Measurements from ENCODE around the gene LRRC8D. TPM values are rescaled to one million over a fixed set of nuclear protein-coding genes. Genes with fewer than 3 reads are reported as not detected.

The LRRC8D gene
- total and polyA plus RNA-seq, 4 donors, result 7.1 to 17.4 (median 14.4) TPM

GRCh38 chr1:89894210-89895201, 73.7 kb downstream of the LRRC8D start:
- H3K27me3 ChIP-seq (ENCODE audit: control insufficient read depth in 4 of 4, insufficient read depth in 4 of 4, low read length in 3 of 4), result no peaks in the 10 kb centered on the region
- no peaks in the 10 kb centered on the region for H3K9me3 ChIP-seq (ENCODE audit: control insufficient read depth in 4 of 4, low read length in 3 of 4)
- 95% methylated on average over 4 of the region's 4 CpGs for WGBS
- H3K4me3 ChIP-seq (ENCODE audit: low read depth in 1 of 3, low read length in 3 of 3), result no peak overlapping the region
- peaks cover 0 to 2% (median 0%) of the 10 kb centered on the region in 4 donors for H3K36me3 ChIP-seq (ENCODE audit: control insufficient read depth in 4 of 4, insufficient read depth in 3 of 4, low read depth in 1 of 4, low read length in 3 of 4)
- no peak for DNase-seq (ENCODE audit: low spot score)
- peaks cover 2 to 14% (median 5%) of the 10 kb centered on the region in 4 donors for H3K4me1 ChIP-seq (ENCODE audit: control insufficient read depth in 4 of 4, insufficient read depth in 4 of 4, low read length in 3 of 4)
- H3K9ac ChIP-seq (ENCODE audit: low read depth in 1 of 2, low read length in 2 of 2), result no peak overlapping the region
- no peak overlapping the region for H3K27ac ChIP-seq (ENCODE audit: low read depth in 1 of 2, low read length in 2 of 2)
- TF ChIP-seq ATF3 (IDR thresholded peaks at IDR 0.05) (no peak), SP1 (IDR thresholded peaks at IDR 0.05) (no peak)

GRCh38 chr1:89896105-89896942, 75.5 kb downstream of the LRRC8D start:
- DNase-seq (ENCODE audit: low spot score), result no peak
- H3K9ac ChIP-seq (ENCODE audit: low read depth in 1 of 2, low read length in 2 of 2), result no peak overlapping the region
- no peak overlapping the region for H3K4me3 ChIP-seq (ENCODE audit: low read depth in 1 of 3, low read length in 3 of 3)
- peaks cover 0 to 15% (median 6%) of the 10 kb centered on the region in 4 donors for H3K4me1 ChIP-seq (ENCODE audit: control insufficient read depth in 4 of 4, insufficient read depth in 4 of 4, low read length in 3 of 4)
- H3K9me3 ChIP-seq (ENCODE audit: control insufficient read depth in 4 of 4, low read length in 3 of 4), result no peaks in the 10 kb centered on the region
- no peaks in the 10 kb centered on the region for H3K27me3 ChIP-seq (ENCODE audit: control insufficient read depth in 4 of 4, insufficient read depth in 4 of 4, low read length in 3 of 4)
- H3K27ac ChIP-seq (ENCODE audit: low read depth in 1 of 2, low read length in 2 of 2), result peak overlapping the region; percentile 14 to 41
- H3K36me3 ChIP-seq (ENCODE audit: control insufficient read depth in 4 of 4, insufficient read depth in 3 of 4, low read depth in 1 of 4, low read length in 3 of 4), result no peaks in the 10 kb centered on the region
- TF ChIP-seq FOXA2 (IDR thresholded peaks at IDR 0.05) (peak; percentile 24), MAX (IDR thresholded peaks at IDR 0.05) (peak; percentile 47), YY1 (IDR thresholded peaks at IDR 0.05) (peak; percentile 75), GABPA (IDR thresholded peaks at IDR 0.05 in 1 of 2, conservative IDR thresholded peaks at IDR 0.05 in 1 of 2) (no peak), ATF3 (IDR thresholded peaks at IDR 0.05) (no peak), HNF4G (IDR thresholded peaks at IDR 0.05) (peak; percentile 97), CTCF (IDR thresholded peaks at IDR 0.05; ENCODE audit: low read depth, low read length, missing input control) (no peak), JUND (IDR thresholded peaks at IDR 0.05) (peak in 1 of 2 donors; percentile 37), FOXA1 (IDR thresholded peaks at IDR 0.05) (no peak), HNF4A (conservative IDR thresholded peaks at IDR 0.05) (peak; percentile 99), TAF1 (conservative IDR thresholded peaks at IDR 0.05) (no peak), RXRA (IDR thresholded peaks at IDR 0.05) (peak; percentile 88 to 90), SP1 (IDR thresholded peaks at IDR 0.05) (peak; percentile 60), REST (IDR thresholded peaks at IDR 0.05) (no peak), EGR1 (IDR thresholded peaks at IDR 0.05; ENCODE audit: low read depth in 2 of 2) (no peak), ZBTB33 (IDR thresholded peaks at IDR 0.05) (peak; percentile 47), NR2F2 (IDR thresholded peaks at IDR 0.05) (peak; percentile 86), RAD21 (IDR thresholded peaks at IDR 0.05) (peak in 1 of 2 donors; percentile 29)
- 63% methylated on average over 11 of the region's 11 CpGs for WGBS

Measured in liver (tissue), 9 donors.